NCI-H146 (cell line): ENCODE data around the gene NR6A1.

Experiments used
- DNase-seq: peaks from one replicate; lab custom pipeline; 2025; lab: John Stamatoyannopoulos, UW

NR6A1 gene

GRCh38 chr9:124526174-124526573 is 244.9 kb downstream of the NR6A1 start:
- DNase-seq = no peak

GRCh38 chr9:124522121-124523098 is 248.7 kb downstream of the NR6A1 start:
- no peak for DNase-seq

- no peak for DNase-seq
Observed at GRCh38 chr9:124521142-124521541, 250.0 kb downstream of the NR6A1 start.

GRCh38 chr9:124520206-124520596 is 250.9 kb downstream of the NR6A1 start:
- DNase-seq = no peak

GRCh38 chr9:124518116-124518515 is 253.0 kb downstream of the NR6A1 start:
- no peak for DNase-seq

GRCh38 chr9:124517600-124517999 is 253.5 kb downstream of the NR6A1 start:
- DNase-seq = no peak

- no peak for DNase-seq
Observed at GRCh38 chr9:124514874-124515273, 256.2 kb downstream of the NR6A1 start.

GRCh38 chr9:124514125-124514524 is 257.0 kb downstream of the NR6A1 start:
- DNase-seq = no peak

- DNase-seq = no peak
Observed at GRCh38 chr9:124513376-124513994, 257.6 kb downstream of the NR6A1 start.

GRCh38 chr9:124512806-124513204 is 258.3 kb downstream of the NR6A1 start:
- no peak for DNase-seq

GRCh38 chr9:124511891-124512805 is 259.0 kb downstream of the NR6A1 start:
- DNase-seq = no peak

- no peak for DNase-seq
Observed at GRCh38 chr9:124511426-124511840, 259.7 kb downstream of the NR6A1 start.

GRCh38 chr9:124510650-124511425 is 260.3 kb downstream of the NR6A1 start:
- DNase-seq = no peak

GRCh38 chr9:124507880-124508423 is 263.2 kb downstream of the NR6A1 start:
- no peak for DNase-seq

GRCh38 chr9:124506931-124507879 is 263.9 kb downstream of the NR6A1 start, which contains the start of gene NR5A1:
Gene NR5A1 (minus strand): TSS chr9:124507399. CDS start chr9:124503395, 4,004 bp downstream.
- DNase-seq = no peak

GRCh38 chr9:124506433-124506832 is 264.7 kb downstream of the NR6A1 start:
- no peak for DNase-seq

- no peak for DNase-seq
Observed at GRCh38 chr9:124505901-124506346, 265.2 kb downstream of the NR6A1 start.

GRCh38 chr9:124505006-124505900 is 265.9 kb downstream of the NR6A1 start:
- no peak for DNase-seq
